Astrocyte (in vitro differentiated cells and primary cell): ENCODE data around the gene IL1B. TPM values are rescaled to one million over a fixed set of nuclear protein-coding genes. Genes with fewer than 3 reads are reported as not detected.
A peak's percentile ranks its signal among the peaks of the same experiment; 100 is the strongest.

Experiments
- DNase-seq: peaks from one replicate; pipeline ENCODE4 v3.0.0-alpha.2; 2010; ENCODE audit warnings: low read depth
- FAIRE-seq: peaks from 2 replicates; lab custom pipeline; 2011; peaks lifted over from hg19 to GRCh38; lab: Jason Lieb, UNC
- H2AFZ ChIP-seq: 2 replicates; pipeline ENCODE4 v1.6.0; 2012; ENCODE audit warnings: low read depth, low read length, inconsistent platforms
- H3K27ac ChIP-seq: 2 replicates; pipeline ENCODE4 v1.5.1; 2011; ENCODE audit warnings: low read depth, low read length, inconsistent platforms
- H3K27me3 ChIP-seq: 2 replicates; pipeline ENCODE4 v1.6.0; 2011; ENCODE audit warnings: low read length, inconsistent platforms; ENCODE audit not compliant: insufficient read depth
- H3K36me3 ChIP-seq: 2 replicates; pipeline ENCODE4 v1.5.1; 2011; ENCODE audit warnings: low read length, inconsistent platforms; ENCODE audit not compliant: insufficient read depth
- H3K4me1 ChIP-seq: 2 replicates; pipeline ENCODE4 v1.5.1; 2011; ENCODE audit warnings: low read length, inconsistent platforms; ENCODE audit not compliant: insufficient read depth
- H3K4me2 ChIP-seq: 2 replicates; pipeline ENCODE4 v1.6.0; 2012; ENCODE audit warnings: low read length, inconsistent platforms
- H3K4me3 ChIP-seq: 2 replicates; pipeline ENCODE4 v1.5.1; 2011; ENCODE audit warnings: low read depth, mild to moderate bottlenecking, low read length, inconsistent platforms; ENCODE audit not compliant: insufficient read depth
- H3K79me2 ChIP-seq: 2 replicates; pipeline ENCODE4 v1.6.0; 2012; ENCODE audit warnings: mild to moderate bottlenecking, low read length, inconsistent platforms; ENCODE audit not compliant: insufficient read depth
- H3K9ac ChIP-seq: 2 replicates; pipeline ENCODE4 v1.6.0; 2012; ENCODE audit warnings: mild to moderate bottlenecking, low read length, inconsistent platforms
- H3K9me3 ChIP-seq: 2 replicates; pipeline ENCODE4 v1.5.1; 2012; ENCODE audit warnings: low read depth, mild to moderate bottlenecking, low read length, inconsistent platforms; ENCODE audit not compliant: insufficient read depth
- H4K20me1 ChIP-seq: 2 replicates; pipeline ENCODE4 v1.6.0; 2012; ENCODE audit warnings: low read length, inconsistent platforms; ENCODE audit not compliant: insufficient read depth
- H3K27ac Mint-ChIP-seq: one replicate; pipeline ENCODE4 v1.8.0; 2021; ENCODE audit warnings: mild to moderate bottlenecking, mixed read lengths; ENCODE audit not compliant: unreplicated experiment
- H3K27me3 Mint-ChIP-seq: one replicate; pipeline ENCODE4 v1.8.0; 2021; ENCODE audit warnings: low read depth, mixed read lengths; ENCODE audit not compliant: unreplicated experiment
- H3K36me3 Mint-ChIP-seq: one replicate; pipeline ENCODE4 v1.8.0; 2021; ENCODE audit warnings: low read depth, mixed read lengths; ENCODE audit not compliant: unreplicated experiment
- H3K4me1 Mint-ChIP-seq: one replicate; pipeline ENCODE4 v1.8.0; 2021; ENCODE audit warnings: low read depth, mixed read lengths; ENCODE audit not compliant: unreplicated experiment
- H3K4me3 Mint-ChIP-seq: one replicate; pipeline ENCODE4 v1.8.0; 2021; ENCODE audit warnings: mild to moderate bottlenecking, moderate library complexity, mixed read lengths; ENCODE audit not compliant: unreplicated experiment
- H3K9me3 Mint-ChIP-seq: one replicate; pipeline ENCODE4 v1.8.0; 2021; ENCODE audit warnings: mild to moderate bottlenecking, mixed read lengths; ENCODE audit not compliant: unreplicated experiment
- CTCF ChIP-seq: IDR thresholded peaks from 2 replicates; pipeline ENCODE4 v1.5.1; 2011; ENCODE audit warnings: low read depth, mild to moderate bottlenecking, inconsistent platforms, low read length, moderate library complexity; ENCODE audit not compliant: insufficient read depth
- EZH2 ChIP-seq: IDR thresholded peaks from 2 replicates; pipeline ENCODE4 v1.6.1; 2012; ENCODE audit warnings: mild to moderate bottlenecking, low read length, inconsistent platforms; ENCODE audit not compliant: insufficient read depth
- total RNA-seq: library from RNA; stranded (reverse); gene quantifications from 2 replicates; pipeline ENCODE4 v1.2.1, GENCODE V29; 2021

Gene IL1B
- total RNA-seq, 1 donor from 2014 or later: not detected

- peaks cover 33% of the 10 kb centered on the region for H3K4me1 ChIP-seq
- H3K27me3 Mint-ChIP-seq: no peaks in the 10 kb centered on the region
- TF ChIP-seq EZH2 (no peak), CTCF (no peak)
- DNase-seq: no peak
- no peak overlapping the region for H3K4me3 Mint-ChIP-seq
- no peak overlapping the region for H3K4me3 ChIP-seq
- no peaks in the 10 kb centered on the region for H3K36me3 Mint-ChIP-seq
- no peak overlapping the region for H3K9ac ChIP-seq
- H3K4me2 ChIP-seq: peak overlapping the region; percentile 25
- H3K27ac Mint-ChIP-seq: peak overlapping the region; percentile 86
- H2AFZ ChIP-seq: peak overlapping the region; percentile 19
- no peaks in the 10 kb centered on the region for H3K27me3 ChIP-seq
- H3K9me3 ChIP-seq: no peaks in the 10 kb centered on the region
- H3K27ac ChIP-seq: no peak overlapping the region
- H3K79me2 ChIP-seq: no peaks in the 10 kb centered on the region
- no peaks in the 10 kb centered on the region for H4K20me1 ChIP-seq
- H3K4me1 Mint-ChIP-seq: peaks cover 28% of the 10 kb centered on the region
- no peak for FAIRE-seq
- no peaks in the 10 kb centered on the region for H3K36me3 ChIP-seq
- H3K9me3 Mint-ChIP-seq: peaks cover 4% of the 10 kb centered on the region
Measured at GRCh38 chr2:112814278-112814677, 22.3 kb downstream of the IL1B start.

- peaks cover 33% of the 10 kb centered on the region for H3K4me1 ChIP-seq
- no peak overlapping the region for H3K4me2 ChIP-seq
- H3K36me3 ChIP-seq: no peaks in the 10 kb centered on the region
- Mint-ChIP-seq H3K9me3 (peaks cover 4% of the 10 kb centered on the region), H3K27me3 (no peaks in the 10 kb centered on the region), H3K4me3 (no peak overlapping the region), H3K4me1 (peaks cover 28% of the 10 kb centered on the region), H3K27ac (peak overlapping the region; percentile 34), H3K36me3 (no peaks in the 10 kb centered on the region)
- H3K79me2 ChIP-seq: no peaks in the 10 kb centered on the region
- H2AFZ ChIP-seq: no peak overlapping the region
- H3K9me3 ChIP-seq: no peaks in the 10 kb centered on the region
- no peaks in the 10 kb centered on the region for H3K27me3 ChIP-seq
- TF ChIP-seq CTCF (no peak), EZH2 (no peak)
- H3K4me3 ChIP-seq: no peak overlapping the region
- no peak for DNase-seq
- H3K9ac ChIP-seq: peak overlapping the region; percentile 79
- no peak for FAIRE-seq
- H3K27ac ChIP-seq: peak overlapping the region; percentile 94
- H4K20me1 ChIP-seq: no peaks in the 10 kb centered on the region
Measured at GRCh38 chr2:112813280-112813966, 23.2 kb downstream of the IL1B start.
